ENCODE measurements around the gene ETV3L.

DNA sequence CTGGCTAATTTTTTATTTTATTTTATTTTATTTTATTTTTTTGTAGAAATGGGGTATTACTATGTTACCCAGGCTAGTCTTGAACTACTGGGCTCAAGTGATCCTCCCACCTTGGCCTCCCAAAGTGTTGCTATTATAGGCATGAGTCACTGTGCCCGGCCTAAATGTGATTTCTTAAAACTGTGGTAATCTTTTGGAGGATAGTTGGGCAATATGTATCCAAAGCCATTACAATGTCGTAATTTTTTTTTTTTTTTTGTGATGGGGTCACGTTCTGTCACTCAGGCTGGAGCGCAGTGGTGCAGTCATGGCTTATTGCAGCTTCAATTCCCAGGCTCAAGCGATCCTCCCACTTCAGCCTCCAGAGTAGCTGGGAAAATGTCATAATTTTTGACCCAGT lies 14.2 kb downstream of the ETV3L start:
- TF ChIP-seq, protein P1, sequence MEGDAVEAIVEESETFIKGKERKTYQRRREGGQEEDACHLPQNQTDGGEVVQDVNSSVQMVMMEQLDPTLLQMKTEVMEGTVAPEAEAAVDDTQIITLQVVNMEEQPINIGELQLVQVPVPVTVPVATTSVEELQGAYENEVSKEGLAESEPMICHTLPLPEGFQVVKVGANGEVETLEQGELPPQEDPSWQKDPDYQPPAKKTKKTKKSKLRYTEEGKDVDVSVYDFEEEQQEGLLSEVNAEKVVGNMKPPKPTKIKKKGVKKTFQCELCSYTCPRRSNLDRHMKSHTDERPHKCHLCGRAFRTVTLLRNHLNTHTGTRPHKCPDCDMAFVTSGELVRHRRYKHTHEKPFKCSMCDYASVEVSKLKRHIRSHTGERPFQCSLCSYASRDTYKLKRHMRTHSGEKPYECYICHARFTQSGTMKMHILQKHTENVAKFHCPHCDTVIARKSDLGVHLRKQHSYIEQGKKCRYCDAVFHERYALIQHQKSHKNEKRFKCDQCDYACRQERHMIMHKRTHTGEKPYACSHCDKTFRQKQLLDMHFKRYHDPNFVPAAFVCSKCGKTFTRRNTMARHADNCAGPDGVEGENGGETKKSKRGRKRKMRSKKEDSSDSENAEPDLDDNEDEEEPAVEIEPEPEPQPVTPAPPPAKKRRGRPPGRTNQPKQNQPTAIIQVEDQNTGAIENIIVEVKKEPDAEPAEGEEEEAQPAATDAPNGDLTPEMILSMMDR (IDR thresholded peaks at IDR 0.05 in 8 of 11, conservative IDR thresholded peaks at IDR 0.05 in 3 of 11) = no peak
- TF ChIP-seq POLR2A (IDR thresholded peaks at IDR 0.05) = no peak

All from spleen (tissue), 7 donors.